ENCODE data around the gene KCNT1. TPM values are rescaled to one million over a fixed set of nuclear protein-coding genes. Genes with fewer than 3 reads are reported as not detected.

The KCNT1 gene
- total and polyA plus RNA-seq, 8 donors = 0.05 to 1.1 (median 0.11) TPM

DNA sequence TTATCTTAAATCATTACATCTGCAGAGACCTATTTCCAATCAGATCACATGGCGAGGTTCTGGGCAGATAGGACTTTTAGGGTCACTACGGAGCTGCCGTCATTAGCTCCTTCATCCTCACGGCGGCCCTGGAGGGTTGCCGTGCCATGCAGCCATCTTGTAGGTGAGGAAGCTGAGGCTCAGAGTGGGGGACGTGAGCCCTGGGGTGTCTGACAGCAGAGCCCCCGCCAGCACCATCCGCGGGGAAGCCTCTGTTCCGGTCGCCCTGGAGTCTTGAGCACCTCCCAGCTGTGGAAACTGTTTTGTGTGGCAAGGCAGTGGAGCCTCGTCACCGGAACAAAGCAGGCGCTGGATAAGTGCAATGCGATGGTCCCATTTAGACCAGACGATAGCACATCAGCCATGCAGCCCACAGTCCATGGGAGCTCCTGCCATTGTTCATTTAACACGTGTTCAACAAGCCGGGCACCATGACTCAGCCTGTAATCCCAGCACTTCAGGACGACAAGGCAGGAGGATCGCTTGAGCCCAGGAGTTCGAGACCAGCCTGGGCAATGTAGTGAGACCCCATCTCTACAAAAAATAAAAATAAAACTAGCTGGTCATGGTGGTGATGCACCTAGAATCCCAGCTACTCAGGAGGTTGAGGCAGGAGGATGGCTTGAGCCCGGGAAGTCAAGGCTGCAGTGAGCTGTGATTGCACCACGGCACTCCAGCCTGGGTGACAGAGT lies 61.9 kb downstream of the KCNT1 start:
- intact Hi-C loops (cut with DNase I) = no loop called here
- Histone ChIP-seq H3K36me3 (no peaks in the 10 kb centered on the region), H3K27me3 (no peaks in the 10 kb centered on the region), H3K4me3 (no peak overlapping the region), H3K27ac (no peak overlapping the region), H3K9me3 (no peaks in the 10 kb centered on the region), H3K4me1 (no peaks in the 10 kb centered on the region)
- WGBS, 2 donors = 69 to 83% methylated on average over 24 of the region's 24 CpGs
- TF ChIP-seq CTCF (IDR thresholded peaks at IDR 0.05) = no peak
- FAIRE-seq = no peak
- no peak for DNase-seq
- ATAC-seq = no peak

GRCh38 chr9:135764731-135765130 lies 62.7 kb downstream of the KCNT1 start:
- no peak for TF ChIP-seq CTCF (IDR thresholded peaks at IDR 0.05)
- no peak for FAIRE-seq

DNA sequence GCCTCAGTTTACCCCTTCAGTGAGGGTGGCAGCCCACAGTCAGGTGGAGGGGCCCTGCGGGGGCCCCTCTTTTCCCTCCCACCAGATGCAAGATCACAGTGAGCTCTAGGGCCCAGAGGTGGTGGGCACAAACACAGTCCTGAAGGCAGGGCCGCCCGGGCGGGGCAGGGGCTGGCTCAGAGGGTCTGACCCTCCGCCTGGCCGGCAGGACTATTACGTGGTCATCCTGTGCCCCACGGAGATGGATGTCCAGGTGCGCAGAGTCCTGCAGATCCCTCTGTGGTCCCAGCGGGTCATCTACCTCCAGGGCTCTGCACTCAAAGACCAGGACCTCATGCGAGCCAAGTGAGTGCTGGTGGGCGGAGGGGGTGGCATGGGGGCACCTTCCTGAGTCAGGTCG lies 63.4 kb downstream of the KCNT1 start:
- no peak for ATAC-seq
- no peak for TF ChIP-seq CTCF (IDR thresholded peaks at IDR 0.05)
- 88 to 92% methylated on average over 13 of the region's 13 CpGs for WGBS, 2 donors
- no peaks in the 10 kb centered on the region for H3K27me3 ChIP-seq
- H3K36me3 ChIP-seq = no peaks in the 10 kb centered on the region
- H3K4me1 ChIP-seq = no peaks in the 10 kb centered on the region
- no peak overlapping the region for H3K27ac ChIP-seq
- no peak overlapping the region for H3K4me3 ChIP-seq
- no peak for DNase-seq
- no peaks in the 10 kb centered on the region for H3K9me3 ChIP-seq
- FAIRE-seq = no peak
- intact Hi-C loops (cut with DNase I) = no loop called here

More at GRCh38 chr9:135764731-135765130, 62.7 kb downstream of the KCNT1 start:
- Histone ChIP-seq H3K27me3 (no peaks in the 10 kb centered on the region), H3K9me3 (no peaks in the 10 kb centered on the region), H3K4me1 (no peaks in the 10 kb centered on the region), H3K4me3 (no peak overlapping the region), H3K36me3 (no peaks in the 10 kb centered on the region), H3K27ac (no peak overlapping the region)
- WGBS, 2 donors = 77 to 87% methylated on average over 19 of the region's 19 CpGs
- no peak for ATAC-seq
- no peak for DNase-seq
- intact Hi-C loops (cut with DNase I) = no loop called here

GRCh38 chr9:135766251-135766650 lies 64.3 kb downstream of the KCNT1 start:
- H3K4me3 ChIP-seq = no peak overlapping the region
- H3K4me1 ChIP-seq = no peaks in the 10 kb centered on the region
- no peak for FAIRE-seq
- H3K36me3 ChIP-seq = no peaks in the 10 kb centered on the region
- 85 to 98% methylated on average over 4 of the region's 4 CpGs for WGBS, 2 donors
- ATAC-seq = no peak
- no peak overlapping the region for H3K27ac ChIP-seq
- no peak for TF ChIP-seq CTCF (IDR thresholded peaks at IDR 0.05)
- no peaks in the 10 kb centered on the region for H3K9me3 ChIP-seq
- no peaks in the 10 kb centered on the region for H3K27me3 ChIP-seq
- DNase-seq = no peak
- intact Hi-C loops (cut with DNase I) = no loop called here

DNA sequence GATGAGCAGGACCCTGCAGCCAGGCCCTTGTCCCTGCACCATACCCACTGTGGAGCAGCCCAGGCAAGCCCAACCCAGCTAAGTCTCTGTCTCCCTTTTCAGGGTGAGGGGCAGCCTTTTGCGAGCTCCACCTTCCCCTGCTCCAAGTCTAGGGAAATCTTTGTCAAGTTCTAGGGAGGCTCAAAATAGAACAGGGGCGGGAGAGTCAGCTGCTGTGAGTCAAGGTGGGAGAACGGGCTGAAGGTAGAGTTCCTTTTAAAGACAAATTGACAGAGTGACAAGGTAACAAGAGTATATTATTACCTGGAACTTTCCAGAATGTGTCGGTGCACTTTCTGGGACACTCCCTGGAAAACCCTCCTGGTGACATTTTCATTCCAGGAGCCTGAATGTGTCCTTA lies 64.7 kb downstream of the KCNT1 start:
- ATAC-seq = no peak
- Histone ChIP-seq H3K27ac (no peak overlapping the region), H3K36me3 (no peaks in the 10 kb centered on the region), H3K9me3 (no peaks in the 10 kb centered on the region), H3K4me3 (no peak overlapping the region), H3K4me1 (no peaks in the 10 kb centered on the region), H3K27me3 (no peaks in the 10 kb centered on the region)
- intact Hi-C loops (cut with DNase I) = no loop called here
- WGBS, 2 donors = 75 to 79% methylated on average over 4 of the region's 4 CpGs
- no peak for DNase-seq
- no peak for FAIRE-seq
- no peak for TF ChIP-seq CTCF (IDR thresholded peaks at IDR 0.05)

Data from pancreas (tissue), 10 donors.